NCI-H2196 (cell line): ENCODE data around the gene AKR1D1.
"Not testable (repeated sequence)": the region's sequence is repeated elsewhere in the genome, so short reads cannot be mapped to it uniquely, and the experiment has no call there.

Source experiments
- DNase-seq: peaks from one replicate; lab custom pipeline; 2025; ENCODE audit not compliant: unreplicated experiment; lab: John Stamatoyannopoulos, UW

AKR1D1 gene

DNA sequence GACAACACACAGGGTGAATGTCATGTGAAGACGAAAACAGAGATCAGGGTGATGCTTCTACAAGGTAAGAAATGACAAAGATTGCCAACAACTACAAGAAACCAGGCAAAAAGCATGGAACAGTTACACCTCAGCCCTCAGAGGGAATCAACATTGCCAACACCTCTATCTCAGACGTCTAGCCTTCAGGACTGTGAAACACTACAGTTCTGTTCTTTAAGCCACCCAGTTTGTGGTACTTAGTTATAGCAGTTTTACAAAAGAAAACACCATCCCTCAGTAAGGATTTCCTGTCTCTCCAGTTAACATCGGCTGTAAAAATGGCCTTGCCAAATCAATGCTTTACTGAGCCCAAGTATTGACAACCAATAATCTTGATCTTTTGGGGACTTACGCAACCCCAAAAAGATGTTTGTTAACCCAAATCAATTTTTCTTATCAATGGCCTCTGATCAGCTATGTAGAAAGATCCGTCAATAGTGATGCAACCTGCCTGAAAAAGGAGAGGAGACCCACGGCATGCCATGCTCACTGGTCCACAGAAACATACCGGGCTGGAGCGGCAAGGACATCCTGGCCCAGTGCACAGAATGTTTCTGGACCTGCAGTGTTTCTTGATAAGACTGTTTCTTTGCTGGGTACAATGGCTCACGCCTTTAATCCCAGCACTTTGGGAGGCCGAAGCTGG is 44.0 kb downstream of the AKR1D1 start:
- DNase-seq: no peak

DNA sequence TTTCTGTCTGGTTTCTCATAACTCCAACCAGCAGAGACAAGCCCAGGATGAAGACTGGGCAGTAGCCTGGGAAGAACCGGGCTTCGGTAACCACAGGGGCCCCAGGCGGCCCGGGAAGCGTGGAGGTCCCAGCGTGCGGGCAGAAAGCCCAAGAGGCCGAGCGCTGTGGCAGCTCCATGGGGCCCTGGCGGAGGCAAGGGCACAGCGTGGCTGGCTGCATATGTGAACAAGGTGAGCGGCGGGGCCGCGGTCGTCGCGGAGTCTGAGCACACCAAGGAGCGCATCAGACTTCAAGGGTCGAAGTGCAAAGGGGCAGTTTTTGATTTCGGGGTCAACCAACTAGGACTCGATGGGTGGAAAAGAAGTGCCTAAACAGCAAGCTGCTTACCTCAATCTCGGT is 45.9 kb downstream of the AKR1D1 start:
- no peak for DNase-seq

DNA sequence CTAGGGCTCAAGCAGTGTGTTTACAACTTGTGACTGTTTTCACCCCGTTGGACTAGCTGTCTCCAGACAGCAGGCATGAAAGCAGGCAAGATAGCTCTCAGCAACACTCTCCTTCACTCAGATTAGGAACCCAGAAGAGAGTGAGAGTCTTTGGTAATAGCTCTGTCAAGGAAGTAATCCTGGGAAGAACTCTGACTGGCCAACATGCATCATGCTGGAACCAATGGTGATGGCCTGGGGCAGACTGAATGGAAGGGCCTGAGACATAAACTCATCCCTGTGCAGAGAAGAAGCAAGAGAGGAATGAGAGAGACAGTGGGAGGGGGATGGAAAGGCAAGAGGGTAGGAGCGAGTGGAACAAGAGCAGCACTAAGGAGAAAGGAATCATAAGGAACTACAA is 48.9 kb downstream of the AKR1D1 start:
- no peak for DNase-seq

DNA sequence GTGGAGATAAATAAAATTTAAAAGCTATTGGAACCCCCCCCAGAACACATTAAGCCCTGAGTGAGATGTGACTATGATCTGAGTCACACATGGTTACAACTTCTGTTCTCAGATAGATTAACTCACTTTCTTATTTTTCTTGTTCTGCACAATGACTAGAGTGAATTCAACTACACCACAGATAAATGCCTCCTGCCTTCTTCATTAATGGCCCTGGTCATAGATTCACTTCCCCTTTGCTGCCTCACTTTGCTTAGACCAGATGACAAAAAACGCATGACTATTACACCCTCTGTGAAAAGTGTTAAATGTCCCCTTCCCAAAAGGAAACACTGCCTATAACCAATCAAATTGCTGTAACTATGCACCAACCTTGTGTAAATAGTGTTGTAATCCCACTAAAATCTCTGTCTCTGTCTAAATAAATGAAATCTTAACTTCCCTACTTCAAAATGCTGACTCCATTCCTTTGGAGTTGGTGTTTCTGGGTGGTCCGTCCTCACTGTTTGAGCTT is 49.4 kb downstream of the AKR1D1 start:
- DNase-seq: no peak

DNA sequence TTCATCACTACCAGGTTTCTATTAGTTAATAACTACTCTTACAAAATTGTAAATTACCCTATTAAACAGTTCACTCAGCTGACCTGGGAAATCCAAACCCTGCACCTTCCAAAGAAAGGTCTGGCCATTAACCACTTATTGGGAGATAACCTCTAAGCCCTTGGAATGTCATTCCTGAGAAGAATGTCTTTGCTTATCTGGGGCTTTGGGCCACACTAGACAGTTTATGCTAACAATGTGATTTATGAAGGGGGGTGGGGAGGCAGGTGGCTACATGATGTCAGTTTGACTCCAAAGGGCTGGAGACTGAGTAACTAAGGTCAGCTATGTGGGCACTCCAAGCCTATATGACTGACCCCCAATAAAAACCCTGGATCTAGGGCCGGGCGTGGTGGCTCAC is 50.7 kb downstream of the AKR1D1 start:
- no peak for DNase-seq

DNA sequence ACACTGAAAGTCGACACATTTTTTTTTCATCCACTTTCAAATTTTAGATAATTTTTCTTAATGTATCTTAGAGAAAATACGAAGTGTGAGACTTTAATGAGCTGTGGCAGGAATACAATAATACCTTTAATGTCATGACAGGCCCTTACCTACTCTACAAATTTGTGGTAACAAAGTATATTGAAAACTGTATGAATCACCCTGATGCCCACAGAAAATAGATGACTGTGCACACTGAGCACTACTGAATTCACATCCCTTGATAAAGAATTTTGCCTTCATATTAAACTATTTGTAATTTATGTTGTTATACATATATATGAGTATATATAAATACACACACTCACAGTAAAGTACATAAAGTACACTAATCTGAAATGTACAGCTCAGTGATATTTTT is 51.7 kb downstream of the AKR1D1 start:
- no peak for DNase-seq

DNA sequence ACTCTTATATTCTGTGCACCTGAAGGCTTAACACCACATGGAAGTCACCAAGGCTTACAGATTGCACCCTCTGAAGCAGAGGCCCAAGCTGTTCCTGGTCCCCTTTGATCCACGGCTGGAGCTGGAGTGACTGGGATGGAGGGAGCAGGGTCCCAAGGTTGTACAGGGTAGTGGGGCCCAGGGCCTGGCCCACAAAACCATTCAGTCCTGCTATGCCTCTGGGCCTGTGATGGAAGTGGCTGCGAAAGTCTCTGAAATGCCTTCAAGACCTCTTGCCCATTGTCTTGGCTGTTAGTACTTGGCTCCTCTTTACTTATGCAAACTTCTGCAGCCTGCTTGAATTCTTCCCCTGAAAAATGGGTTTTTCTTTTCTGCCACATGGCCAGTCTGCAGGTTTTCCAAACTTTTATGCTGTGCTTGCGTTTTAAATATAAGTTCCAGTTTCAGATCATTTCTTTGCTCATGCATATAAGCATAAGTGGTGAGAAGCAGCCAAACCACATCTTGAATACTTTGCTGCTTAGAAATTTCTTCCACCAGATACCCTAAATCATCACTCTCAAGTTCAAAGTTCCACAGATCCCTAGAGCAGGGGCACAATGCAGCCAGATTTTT is 53.4 kb downstream of the AKR1D1 start:
- DNase-seq: no peak

DNA sequence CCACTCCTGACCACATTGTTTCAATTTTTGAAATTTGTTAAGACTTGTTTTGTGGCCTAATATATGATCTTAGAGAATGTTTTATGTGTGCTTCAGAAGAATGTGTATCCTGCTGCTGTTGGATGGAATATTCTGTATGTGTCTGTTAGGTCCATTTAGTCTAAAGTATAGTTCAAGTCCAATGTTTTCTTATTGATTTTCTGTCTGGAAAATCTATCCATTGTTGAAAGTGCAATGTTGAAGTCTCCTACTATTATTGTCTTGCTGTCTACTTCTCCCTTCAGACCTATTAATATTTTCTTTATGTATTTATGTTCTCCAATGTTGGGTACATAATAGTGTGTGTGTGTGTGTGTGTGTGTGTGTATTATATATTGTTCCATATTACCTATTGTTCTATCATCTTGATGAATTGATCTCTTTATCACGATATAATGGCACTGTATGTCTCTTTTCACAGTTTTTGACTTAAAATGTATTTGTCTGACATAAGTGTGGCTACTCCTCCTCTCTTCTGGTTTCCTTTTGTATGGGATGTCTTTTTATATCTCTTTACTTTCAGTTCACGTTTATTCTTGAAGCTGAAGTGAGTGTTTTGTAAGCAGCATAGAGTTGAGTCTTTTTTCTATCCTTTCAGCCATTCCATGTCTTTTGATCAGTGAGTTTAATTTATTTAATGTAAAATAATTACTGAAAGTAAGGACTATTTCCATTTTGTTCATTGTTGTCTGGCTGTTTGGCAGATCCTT is 61.3 kb downstream of the AKR1D1 start:
- DNase-seq: no peak

DNA sequence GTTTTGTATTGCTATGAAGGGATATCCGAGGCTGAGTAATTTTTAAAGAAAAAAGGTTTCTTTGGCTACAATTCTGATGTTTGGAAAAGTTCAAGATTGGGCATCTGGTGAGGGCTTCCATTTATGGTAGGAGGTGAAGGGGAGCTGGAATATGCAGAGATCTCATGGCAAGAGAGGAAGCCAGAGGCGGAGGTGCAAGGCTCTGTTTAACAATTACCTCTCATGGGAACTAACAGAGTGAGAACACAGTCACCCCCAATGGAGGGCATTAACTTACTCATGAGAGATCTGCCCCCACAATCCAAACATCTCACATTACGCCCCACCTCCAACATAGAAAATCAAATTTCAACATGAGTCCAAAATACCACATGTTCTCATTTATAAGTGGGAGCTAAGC is 62.0 kb downstream of the AKR1D1 start:
- DNase-seq: no peak

DNA sequence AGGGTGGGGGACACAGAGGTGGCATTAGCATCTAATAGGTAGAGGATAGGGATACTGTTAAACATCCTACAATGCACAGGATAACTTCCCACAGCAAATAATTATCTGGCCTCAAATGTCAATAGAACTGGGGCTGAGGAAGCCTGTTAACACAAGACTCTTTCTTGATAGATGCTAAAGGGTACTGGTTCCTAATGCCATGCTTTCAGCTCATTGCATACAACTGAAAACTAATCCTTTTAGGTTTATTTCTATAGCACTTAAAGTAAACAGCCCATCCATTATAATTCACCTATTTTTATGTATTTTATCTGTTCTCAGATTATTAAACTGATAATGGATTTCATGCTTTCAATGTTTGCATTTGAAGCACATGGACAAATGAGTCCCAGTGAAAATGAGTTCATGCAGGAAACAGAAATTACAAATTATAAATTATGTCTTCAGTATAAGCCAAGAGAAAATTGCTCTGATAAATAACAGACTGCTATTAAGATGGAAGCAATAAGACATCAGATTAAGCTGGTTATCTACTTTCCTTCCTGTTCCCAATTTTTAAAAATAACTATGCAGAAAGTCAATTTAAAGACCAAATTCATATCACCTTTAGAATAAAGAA is 66.4 kb downstream of the AKR1D1 start:
- no peak for DNase-seq

DNA sequence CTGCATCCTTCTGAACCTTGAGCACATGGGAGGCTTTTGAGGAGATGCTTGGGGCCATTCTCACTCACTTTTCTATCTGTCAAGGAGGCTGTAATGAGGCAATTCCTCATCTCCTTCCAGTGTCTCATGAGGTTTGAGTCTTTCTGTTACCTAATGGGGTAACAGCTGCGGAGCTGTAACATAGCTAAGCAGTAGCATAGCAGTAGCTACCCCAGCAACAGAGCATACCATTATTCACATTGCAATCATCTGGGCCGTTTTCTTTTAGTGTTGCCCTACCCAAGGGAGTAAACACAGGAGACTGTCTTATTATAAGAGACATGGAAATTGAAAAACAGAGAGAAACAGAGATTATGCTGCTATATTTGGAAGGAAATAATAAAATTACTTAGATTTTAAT is 68.7 kb downstream of the AKR1D1 start:
- DNase-seq: no peak

DNA sequence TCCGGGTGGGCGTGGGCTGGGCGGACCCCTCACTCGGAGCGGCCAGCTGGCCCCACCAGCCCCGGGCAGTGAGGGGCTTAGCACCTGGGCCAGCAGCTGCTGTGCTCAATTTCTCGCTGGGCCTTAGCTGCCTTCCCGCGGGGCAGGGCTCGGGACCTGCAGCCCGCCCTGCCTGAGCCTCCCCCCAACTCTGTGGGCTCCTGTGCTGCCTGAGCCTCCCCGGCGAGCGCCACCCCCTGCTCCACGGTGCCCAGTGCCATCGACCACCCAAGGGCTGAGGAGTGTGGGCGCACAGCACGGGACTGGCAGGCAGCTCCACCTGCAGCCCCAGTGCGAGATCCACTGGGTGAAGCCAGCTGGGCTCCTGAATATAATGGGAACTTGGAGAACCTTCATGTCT is 70.0 kb downstream of the AKR1D1 start:
- not testable (repeated sequence) for DNase-seq

DNA sequence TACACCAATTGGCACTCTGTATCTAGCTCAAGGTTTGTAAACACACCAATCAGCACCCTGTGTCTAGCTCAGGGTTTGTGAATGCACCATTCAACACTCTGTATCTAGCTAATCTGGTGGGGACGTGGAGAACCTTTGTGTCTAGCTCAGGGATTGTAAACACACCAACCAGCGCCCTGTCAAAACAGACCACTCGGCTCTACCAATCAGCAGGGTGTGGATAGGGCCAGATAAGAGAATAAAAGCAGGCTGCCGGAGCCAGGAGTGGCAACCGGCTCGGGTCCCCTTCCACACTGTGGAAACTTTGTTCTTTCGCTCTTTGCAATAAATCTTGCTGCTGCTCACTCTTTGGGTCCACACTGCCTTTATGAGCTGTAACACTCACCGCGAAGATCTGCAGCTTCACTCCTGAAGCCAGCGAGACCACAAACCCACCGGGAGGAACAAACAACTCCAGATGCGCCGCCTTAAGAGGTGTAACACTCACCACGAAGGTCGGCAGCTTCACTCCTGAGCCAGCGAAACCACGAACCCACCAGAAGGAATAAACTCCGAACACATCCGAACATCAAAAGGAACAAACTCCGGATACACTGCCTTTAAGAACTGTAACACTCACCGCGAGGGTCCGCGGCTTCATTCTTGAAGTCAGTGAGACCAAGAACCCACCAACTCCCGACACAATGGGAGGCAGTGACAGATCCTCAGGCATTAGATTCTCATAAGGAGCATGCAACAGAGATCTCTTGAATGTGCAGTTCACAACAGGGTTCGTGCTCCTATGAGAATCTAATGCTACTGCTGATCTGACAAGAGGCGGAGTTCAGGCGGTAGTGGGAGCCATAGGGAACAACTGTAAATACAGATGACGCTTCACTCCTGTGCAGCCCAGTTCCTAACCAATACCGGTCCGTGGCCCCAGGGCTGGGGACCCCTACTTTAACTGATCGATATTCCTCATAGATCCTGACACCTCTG is 70.8 kb downstream of the AKR1D1 start:
- not testable (repeated sequence) for DNase-seq

DNA sequence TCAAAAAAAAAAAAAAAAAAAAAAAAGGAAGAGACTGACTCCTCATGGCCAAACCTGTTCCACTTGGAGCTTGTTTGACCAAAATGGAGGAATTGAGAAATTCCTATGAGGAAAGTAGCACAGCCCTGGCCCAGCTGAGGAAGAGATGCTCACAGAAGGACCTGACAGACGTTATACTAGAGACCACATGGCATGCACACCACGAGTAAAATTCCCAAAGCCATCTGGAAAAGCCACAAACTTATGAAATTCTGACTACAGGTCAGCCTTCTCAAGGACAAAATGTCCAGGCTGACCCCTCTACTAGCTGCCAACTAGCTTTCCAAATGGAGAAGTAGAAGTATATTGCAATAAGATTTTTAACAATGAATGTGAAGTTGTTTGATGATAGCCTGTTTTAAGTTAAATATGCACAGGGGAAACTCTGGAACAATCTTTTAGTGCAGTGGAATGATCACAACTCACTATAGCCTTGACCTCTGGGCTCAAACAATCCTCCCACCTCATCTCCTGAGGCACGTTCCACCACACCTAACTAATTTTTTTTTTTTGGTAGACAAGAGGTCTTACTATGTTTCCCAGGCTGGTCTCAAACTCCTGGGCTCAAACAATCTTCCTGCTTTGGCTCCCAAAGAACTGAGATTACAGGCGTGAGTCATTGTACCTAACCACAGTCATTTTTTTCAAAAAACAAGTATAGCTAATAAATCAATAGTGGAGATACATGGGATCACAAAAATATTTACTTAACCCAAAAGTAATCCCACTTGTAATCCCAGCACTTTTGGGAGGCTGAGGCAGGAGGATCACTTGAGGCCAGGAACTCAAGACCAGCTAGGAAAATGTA is 75.7 kb downstream of the AKR1D1 start:
- no peak for DNase-seq

DNA sequence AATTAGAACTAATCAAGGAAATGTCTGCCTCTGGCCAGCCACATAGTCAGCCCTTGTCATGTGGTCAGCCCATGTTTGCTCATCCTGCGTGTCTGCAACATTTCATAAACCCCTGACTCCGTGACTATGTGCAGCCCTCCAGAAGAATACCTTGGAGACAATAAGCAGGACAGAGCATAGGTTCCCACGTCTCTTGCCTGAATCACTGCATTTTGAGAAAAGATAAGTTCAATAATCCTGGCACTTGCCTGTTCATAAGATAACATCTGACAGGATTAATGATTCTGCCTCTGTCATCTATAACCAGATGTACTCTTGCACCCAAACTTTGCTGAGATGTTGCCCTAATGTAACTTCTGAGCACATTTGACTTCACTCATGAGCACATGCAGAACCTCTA is 78.4 kb downstream of the AKR1D1 start:
- DNase-seq: no peak

DNA sequence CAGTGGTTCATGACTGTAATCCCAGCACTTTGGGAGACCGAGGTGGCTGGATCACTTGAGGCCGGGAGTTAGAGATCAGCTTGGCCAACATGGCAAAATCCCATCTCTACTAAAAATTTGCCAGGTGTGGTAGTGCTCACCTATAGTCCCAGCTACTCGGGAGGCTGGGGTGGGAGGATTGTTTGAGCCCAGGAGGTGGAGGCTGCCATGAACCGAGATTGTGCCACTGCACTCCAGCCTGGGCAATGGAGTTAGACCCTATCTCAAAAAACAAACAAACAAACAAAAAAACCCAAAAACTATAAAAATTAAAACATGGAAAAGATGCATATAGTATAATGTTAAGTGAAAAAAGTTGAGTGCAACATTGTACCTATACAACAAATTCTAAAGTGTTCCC is 81.4 kb downstream of the AKR1D1 start:
- DNase-seq: no peak

DNA sequence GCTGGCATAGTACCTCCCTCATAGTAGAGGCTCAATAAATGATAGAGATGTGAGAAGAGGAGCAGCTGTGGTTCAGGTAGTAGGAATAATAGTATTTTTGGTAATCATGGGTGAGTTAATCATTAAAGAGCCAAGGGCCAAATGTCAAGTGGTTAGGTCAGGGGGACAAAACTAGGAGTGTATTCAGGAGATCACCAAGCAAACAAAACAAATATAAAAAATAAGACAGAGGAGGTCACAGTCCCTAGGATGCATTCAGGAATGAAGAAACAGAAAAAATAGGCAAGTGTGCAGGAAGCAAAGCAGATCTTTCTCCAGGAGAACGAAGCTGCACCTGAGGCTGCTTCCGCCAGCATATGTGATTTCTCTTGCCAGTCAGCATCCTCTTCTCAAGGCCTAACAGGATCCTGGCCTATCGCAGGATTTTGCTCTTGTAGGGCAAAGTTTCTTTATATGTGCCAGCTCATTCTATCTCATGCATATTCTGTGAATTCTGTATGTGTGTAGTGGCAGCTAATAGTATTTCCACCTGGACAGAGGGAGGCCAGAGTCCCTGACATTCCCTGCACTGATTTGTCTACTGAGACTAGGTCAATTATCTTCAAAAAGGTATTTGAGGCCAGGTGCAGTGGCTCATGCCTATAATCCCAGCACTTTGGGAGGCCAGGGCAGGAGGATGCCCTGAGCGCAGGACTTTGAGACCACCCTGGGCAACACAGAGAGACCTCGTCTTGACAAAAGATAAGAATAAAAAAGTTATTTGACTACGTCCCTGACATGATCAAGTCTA is 82.7 kb downstream of the AKR1D1 start:
- DNase-seq: no peak

DNA sequence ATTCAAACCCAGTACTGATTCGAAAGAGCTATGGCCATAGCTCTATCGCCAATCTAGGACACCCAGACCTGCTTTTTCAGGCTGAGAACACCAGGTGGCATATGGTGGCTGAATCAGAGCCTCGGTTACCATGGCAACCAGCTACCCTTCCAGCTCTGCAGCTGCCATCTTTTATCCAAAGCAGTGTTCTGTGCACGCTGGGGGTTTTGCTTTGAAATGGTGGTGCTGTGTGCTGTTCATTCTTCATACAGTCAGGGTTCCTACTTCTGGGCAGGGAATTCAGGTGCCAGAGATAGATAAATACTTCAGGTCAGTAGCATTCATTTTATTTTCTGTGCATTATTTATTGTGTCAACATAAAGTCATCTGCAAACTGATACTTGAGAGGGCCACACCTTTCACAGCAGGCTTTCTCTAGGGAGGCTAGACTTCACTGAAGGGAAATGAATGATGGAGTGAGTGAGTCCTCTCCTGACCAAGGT is 85.4 kb downstream of the AKR1D1 start:
- DNase-seq: peak; percentile 94

DNA sequence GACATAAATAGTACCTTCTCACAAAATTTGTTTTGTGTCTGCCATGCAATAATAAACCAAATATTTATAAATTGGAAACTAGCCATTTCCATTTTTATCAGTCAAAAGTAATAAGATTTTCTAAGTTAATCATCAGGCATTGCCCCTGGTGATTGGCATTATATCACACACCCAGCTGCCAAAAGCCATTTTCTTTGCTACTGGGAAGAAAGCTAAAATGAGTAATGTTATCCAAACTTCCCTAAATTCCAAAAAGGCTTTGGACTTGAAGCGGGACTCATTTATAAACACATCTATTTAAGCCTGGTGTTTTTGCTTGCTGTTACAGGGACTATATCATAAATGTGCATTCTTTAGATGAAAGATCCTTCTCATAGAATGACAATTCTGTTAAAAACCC is 86.0 kb downstream of the AKR1D1 start:
- DNase-seq: no peak
